Measurements from ENCODE around the gene COL1A1.

The COL1A1 gene

GRCh38 chr17:50152736-50153135 is 48.7 kb downstream of the COL1A1 start:
- TF ChIP-seq FOXP2 (optimal IDR thresholded peaks at IDR 0.05; ENCODE audit: borderline replicate concordance, extremely low read depth, extremely low read length, insufficient read depth) (no peak), POLR2AphosphoS5 (IDR thresholded peaks at IDR 0.05; ENCODE audit: low read depth, low read length) (no peak), SIN3A (IDR thresholded peaks at IDR 0.05; ENCODE audit: borderline replicate concordance, insufficient read depth, low read length) (no peak), TAF1 (IDR thresholded peaks at IDR 0.05; ENCODE audit: borderline replicate concordance, insufficient read depth, low read length) (no peak), REST (IDR thresholded peaks at IDR 0.05; ENCODE audit: insufficient read depth in 1 of 2, low read depth in 2 of 2, low read length in 2 of 2) (no peak)

GRCh38 chr17:50151937-50152547 is 49.4 kb downstream of the COL1A1 start:
- peak; percentile 36 for TF ChIP-seq POLR2AphosphoS5 (IDR thresholded peaks at IDR 0.05; ENCODE audit: low read depth, low read length)
- 0 out of 4 replicates have a peak, but pooled peaks of 1 of the 2 experiments have one; percentile 48 for TF ChIP-seq REST (IDR thresholded peaks at IDR 0.05; ENCODE audit: insufficient read depth in 1 of 2, low read depth in 2 of 2, low read length in 2 of 2)
- peak; percentile 82 for TF ChIP-seq SIN3A (IDR thresholded peaks at IDR 0.05; ENCODE audit: borderline replicate concordance, insufficient read depth, low read length)
- no peak for TF ChIP-seq TAF1 (IDR thresholded peaks at IDR 0.05; ENCODE audit: borderline replicate concordance, insufficient read depth, low read length)
- TF ChIP-seq FOXP2 (optimal IDR thresholded peaks at IDR 0.05; ENCODE audit: borderline replicate concordance, extremely low read depth, extremely low read length, insufficient read depth): peak; percentile 54

GRCh38 chr17:50151041-50151936 is 50.1 kb downstream of the COL1A1 start:
- TF ChIP-seq FOXP2 (optimal IDR thresholded peaks at IDR 0.05; ENCODE audit: borderline replicate concordance, extremely low read depth, extremely low read length, insufficient read depth) (peak; percentile 15), POLR2AphosphoS5 (IDR thresholded peaks at IDR 0.05; ENCODE audit: low read depth, low read length) (peak; percentile 83), TAF1 (IDR thresholded peaks at IDR 0.05; ENCODE audit: borderline replicate concordance, insufficient read depth, low read length) (peak; percentile 91), REST (IDR thresholded peaks at IDR 0.05; ENCODE audit: insufficient read depth in 1 of 2, low read depth in 2 of 2, low read length in 2 of 2) (no peak; a peak in 1 of 4 replicates), SIN3A (IDR thresholded peaks at IDR 0.05; ENCODE audit: borderline replicate concordance, insufficient read depth, low read length) (peak; percentile 55; the same call in 1 of the 2 replicates)

GRCh38 chr17:50150354-50151040 is 50.9 kb downstream of the COL1A1 start, which contains the start of gene PPP1R9B:
TSS of gene PPP1R9B (minus strand) at chr17:50150677. CDS start at chr17:50150513, 164 bp downstream.
- TF ChIP-seq REST (IDR thresholded peaks at IDR 0.05; ENCODE audit: insufficient read depth in 1 of 2, low read depth in 2 of 2, low read length in 2 of 2): no peak
- TF ChIP-seq SIN3A (IDR thresholded peaks at IDR 0.05; ENCODE audit: borderline replicate concordance, insufficient read depth, low read length): no peak
- TF ChIP-seq POLR2AphosphoS5 (IDR thresholded peaks at IDR 0.05; ENCODE audit: low read depth, low read length): no peak

Data from PFSK-1 (cell line).